ENCODE measurements around the gene SNX8.

SNX8 gene

GRCh38 chr7:2220030-2220429, 94.2 kb downstream of the SNX8 start:
- DNase-seq (ENCODE audit: low read depth), result no peak

DNA sequence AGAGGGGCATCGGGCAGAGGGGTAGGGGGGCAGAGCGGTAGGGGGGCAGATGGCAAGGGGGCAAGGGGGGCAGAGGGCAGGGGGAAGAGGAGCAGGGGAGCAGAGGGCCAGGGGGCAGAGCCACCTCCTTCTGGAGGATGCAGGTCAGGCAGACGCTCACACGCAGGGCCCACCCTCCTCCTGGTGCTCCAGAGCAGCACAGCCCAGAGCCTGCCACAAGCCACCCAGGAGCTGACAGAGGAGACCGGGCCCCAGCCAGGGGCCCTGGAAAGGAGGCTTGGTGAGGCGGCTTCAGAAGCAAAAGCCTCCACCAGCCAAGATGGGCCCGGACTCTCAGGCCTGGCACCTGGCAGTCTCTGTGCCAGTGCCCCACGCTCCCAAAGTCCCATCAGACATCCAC, 94.6 kb downstream of the SNX8 start:
- DNase-seq (ENCODE audit: low read depth), result no peak

DNA sequence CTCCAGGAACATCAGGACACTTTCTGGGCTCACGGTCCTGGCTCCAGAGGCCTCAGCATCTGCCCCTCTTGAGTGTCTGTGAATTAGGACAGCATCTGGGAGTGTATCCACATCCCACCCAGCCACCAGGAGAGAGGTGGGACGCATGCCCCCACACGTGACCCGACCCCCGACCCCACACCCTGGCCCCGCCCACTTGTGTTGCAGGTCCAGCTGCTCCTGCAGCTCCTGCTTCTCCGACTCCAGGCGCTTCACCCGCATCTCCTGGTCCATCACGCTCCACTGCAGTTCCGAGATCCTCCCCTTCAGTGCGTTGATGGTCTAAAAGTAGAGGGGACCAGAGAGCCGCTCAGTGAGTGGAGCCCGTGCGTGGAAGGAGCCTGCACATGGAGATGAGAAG, 95.1 kb downstream of the SNX8 start:
- DNase-seq (ENCODE audit: low read depth), result no peak

DNA sequence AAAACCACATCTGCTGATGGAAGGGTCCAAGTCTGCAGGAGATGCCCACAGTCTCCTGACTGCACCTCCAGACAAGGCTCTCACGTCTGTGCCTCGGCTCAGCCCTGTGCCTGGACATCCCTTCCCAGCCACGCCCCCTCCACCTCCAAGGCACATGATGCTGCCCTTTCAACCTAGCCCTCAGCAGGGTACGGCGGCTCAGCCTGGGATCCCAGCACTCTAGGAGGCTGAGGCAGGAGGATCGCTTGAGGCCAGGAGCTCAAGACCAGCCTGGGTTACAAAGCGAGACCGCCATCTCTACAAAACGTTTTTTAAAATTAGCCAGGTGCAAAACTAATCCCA, 95.8 kb downstream of the SNX8 start:
- no peak for DNase-seq (ENCODE audit: low read depth)

- no peak for DNase-seq (ENCODE audit: low read depth)
These were observed 96.4 kb downstream of the SNX8 start for GRCh38 chr7:2217716-2218443.

- no peak for DNase-seq (ENCODE audit: low read depth)
These were observed 97.0 kb downstream of the SNX8 start for GRCh38 chr7:2217206-2217605.

- no peak for DNase-seq (ENCODE audit: low read depth)
These were observed 98.4 kb downstream of the SNX8 start for GRCh38 chr7:2215851-2216250.

GRCh38 chr7:2214636-2215035, 99.6 kb downstream of the SNX8 start:
- DNase-seq (ENCODE audit: low read depth), result no peak

DNA sequence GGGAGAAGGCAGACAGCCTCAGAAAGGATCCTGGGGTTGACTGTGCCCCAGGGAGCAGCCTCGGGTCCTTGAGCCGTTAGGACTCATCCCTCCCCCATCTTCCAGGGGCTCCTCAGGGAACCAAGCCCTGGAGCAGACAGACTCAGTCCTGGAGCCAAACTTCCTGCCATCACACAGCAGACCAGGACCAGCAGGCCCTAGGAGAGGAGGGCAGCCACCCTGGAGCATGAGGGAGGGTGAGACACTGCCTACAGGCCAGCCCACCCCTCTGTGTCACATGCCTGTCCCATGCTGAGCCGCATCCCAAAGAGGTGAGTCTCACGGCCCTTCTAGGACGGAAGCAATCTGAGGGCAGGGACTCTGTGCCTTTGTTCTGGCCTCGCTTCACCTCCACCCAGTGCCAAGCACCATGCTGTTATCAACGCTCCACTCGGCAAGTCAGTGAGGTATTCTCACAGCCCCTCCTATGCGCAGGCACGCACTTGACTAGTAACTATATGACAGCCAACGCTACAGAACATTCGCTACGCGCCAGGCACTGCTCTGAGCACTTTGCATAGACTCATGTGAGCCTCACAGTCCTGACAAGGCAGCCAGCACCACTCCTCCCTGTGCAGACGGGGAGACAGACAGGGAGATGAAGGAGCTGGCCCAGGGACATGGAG, 100.6 kb downstream of the SNX8 start:
- no peak for DNase-seq (ENCODE audit: low read depth)

DNA sequence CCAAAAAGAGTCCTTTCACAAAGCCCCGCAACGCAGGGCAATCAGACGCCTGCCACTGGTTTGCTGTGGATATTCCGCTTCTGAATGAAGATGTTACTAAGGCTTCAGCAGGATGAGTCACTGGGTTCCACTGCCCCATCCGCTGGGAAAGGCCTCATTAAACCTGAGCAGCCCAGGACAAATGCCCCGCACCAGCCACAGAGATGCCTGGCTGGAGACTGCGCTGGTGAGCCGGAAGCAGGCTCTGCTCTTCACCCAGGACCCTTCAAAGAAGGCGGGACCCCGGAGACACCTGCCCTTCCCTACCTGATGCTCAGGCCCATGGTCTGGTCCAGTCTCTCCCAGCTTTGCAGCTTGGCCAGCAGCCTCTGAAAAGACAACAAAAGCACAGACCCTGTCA, 101.3 kb downstream of the SNX8 start:
- DNase-seq (ENCODE audit: low read depth), result no peak

- no peak for DNase-seq (ENCODE audit: low read depth)
These were observed 102.3 kb downstream of the SNX8 start for GRCh38 chr7:2211926-2212325.

- no peak for DNase-seq (ENCODE audit: low read depth)
These were observed 102.9 kb downstream of the SNX8 start for GRCh38 chr7:2211259-2211880.

DNA sequence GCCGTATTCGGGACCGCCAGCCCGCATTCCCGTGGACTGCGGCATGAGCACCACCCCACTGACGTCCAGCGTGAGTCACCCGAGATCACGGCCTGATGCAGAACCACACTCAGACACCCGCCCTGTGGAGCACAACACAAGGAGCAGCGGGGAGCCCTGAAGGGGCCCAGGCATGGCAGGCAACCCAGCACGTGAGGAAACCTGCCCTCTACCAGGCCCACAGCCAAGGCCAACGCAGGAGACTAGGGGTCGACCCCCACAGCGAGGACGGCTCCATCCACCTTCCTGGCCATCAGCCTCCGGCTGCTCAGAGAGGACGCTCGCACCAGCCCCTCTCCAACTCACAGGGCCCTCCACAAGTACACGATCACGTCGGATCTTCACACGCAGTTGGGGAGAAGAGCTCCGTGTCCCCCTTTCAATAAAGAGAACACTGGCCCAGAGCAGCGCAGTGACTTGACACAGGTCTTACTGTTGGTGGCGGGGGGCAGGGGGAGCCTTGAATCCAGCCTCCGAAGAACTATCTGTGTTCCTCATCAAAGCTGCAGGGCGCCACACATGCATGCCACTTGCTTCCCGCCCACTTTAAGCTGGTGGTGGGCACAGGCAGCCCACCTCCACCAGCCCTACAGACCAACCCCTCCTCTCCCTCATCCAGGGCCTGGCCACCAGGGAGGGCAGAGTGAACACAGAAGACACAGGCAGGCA, 103.5 kb downstream of the SNX8 start:
- DNase-seq (ENCODE audit: low read depth), result no peak

DNA sequence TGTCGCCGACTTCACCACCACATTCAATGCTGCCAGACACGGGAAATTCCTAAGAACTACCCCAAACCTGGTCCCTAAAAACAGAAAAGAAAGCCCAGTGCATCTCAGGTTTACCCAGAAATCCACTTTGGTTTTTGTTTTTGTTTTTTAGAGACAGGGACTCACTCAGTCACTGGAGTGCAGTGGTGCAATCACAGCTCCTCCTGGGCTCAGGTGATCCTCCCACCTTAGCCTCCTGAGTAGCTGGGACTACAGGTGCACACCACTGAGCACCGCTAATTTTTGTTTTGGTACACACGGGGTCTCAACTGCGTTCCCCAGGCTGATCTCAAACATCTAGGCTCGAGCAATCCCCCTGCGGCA, 104.3 kb downstream of the SNX8 start:
- DNase-seq (ENCODE audit: low read depth), result no peak

DNA sequence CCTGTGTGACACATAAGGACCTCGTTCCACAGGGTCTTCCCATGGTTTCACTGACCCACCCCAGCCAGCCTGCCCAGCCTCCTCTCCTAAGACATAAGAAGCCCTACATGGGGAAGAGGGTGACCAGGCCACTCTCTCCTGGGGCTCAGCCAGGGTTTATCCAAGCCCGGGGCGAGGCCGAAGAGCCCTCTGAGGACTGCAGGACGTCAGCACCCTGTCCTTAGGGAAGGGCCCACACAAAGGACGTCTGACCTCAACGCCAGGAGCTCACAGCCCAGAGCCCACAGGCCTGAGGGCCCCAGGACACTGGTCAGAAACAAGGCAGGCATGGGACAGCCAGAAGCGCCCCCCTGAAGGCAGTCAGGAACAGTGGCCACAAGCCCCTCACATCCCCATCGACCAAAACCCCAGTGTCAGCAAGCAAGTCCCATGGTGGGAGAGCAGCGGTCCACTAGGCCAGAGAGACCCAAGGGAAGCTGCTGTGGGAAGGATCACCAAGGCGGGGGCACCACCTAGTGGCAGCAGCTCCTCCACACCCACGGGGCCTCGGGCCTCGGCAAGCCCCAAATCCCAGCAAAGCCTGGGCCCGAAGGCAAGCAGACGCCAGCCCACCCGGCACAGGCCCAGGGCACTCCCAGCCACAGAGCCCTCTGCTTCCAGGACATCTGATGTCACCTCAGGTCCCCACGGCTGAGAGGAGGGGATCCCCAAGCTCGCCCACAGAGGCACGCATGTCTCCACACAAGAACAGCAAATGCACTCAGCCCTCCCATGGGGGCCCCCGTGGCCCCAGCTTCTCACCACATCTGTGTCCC, 104.9 kb downstream of the SNX8 start:
- peak; percentile 4 for DNase-seq (ENCODE audit: low read depth)

DNA sequence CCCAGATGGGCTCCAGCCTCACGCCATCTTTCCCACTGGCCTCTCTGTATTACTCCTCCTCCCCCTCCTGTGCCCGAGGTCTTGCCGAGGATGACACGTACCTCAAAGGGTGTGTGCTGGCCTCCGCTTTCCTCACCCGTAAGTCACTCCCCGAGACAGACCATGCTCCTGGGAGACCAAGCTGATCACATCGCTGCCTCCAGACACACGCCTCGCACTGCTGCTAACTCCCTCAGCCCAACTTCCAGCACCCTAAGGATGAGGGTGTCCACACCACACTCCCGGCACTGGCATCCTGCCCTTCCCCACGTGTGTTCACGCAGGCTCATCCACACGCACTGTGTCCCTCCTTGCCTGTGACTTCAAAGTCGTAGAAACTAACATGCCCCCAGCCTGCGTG, 105.5 kb downstream of the SNX8 start:
- DNase-seq (ENCODE audit: low read depth), result no peak

DNA sequence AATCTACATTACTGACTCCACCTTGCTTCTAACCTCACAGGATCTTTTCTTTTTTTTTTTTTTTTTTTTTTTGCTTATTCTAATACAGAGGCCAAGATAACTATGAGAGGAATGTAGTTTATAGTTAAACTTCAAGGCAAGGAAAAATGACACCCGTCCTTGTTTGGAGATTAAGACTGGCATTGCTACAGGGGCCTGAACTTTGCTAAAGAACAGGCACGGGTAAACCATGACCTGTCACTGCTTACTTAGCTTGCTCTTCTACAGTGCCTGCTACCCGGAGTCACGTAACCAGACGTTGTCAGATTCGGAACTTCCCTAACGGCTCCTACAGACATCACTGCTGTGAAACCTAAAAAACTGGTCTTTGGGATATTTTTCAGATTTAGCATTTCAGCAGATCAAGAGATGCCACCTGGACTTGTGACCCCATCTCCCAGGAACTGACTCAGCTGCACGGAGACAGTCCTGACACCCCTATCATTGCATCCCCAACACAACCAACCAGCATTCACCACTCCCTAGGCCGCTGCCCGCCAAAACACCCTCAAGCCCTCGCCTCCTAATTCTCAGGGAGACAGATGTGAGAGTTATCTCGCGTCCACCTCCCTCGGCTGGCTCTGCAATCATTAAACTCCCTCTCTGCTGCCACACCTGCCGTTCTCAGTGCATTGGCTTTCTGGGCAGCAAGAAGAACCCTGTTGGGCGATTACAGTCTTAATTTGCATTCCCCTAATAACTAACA, 109.0 kb downstream of the SNX8 start:
- DNase-seq (ENCODE audit: low read depth), result no peak

GRCh38 chr7:2204446-2204845, 109.8 kb downstream of the SNX8 start:
- no peak for DNase-seq (ENCODE audit: low read depth)

DNA sequence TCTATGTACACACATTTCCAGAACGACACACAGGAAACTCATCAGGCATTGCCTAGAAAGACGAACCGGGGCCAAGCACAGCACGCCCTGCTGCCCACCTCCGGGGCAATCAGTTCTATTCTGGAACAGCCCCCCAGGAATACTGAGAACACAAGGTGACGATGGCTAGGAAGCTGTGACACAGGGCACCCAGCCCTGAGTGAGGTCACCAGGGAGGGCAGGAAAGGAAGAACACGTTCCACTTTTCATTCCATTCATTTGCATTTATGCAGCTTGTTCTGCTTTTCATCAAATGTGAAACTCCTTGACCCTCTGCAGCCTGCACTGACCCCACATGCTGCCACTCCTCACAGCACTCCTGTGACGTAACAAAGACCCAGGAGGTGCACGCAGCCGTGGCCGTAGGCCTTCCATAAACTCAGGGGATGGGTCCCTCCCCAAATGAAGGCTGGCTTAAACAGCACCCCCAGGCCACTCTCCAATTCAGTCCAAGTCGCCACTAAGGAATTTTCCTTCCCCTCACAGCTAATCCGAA, 110.4 kb downstream of the SNX8 start:
- no peak for DNase-seq (ENCODE audit: low read depth)

GRCh38 chr7:2202901-2203765, 111.1 kb downstream of the SNX8 start:
- no peak for DNase-seq (ENCODE audit: low read depth)
